Nephron progenitor cell (in vitro differentiated cells): ENCODE measurements around the gene ELF5.

Experiments used
- DNase-seq: peaks from one replicate; pipeline ENCODE4 v3.0.0; 2021
- H3K27ac Mint-ChIP-seq: 2 replicates; pipeline ENCODE4 v1.8.0; 2021; ENCODE audit warnings: mild to moderate bottlenecking, moderate library complexity, mixed read lengths
- H3K27me3 Mint-ChIP-seq: 2 replicates; pipeline ENCODE4 v1.8.0; 2021; ENCODE audit warnings: mild to moderate bottlenecking, low read depth, mixed read lengths; ENCODE audit not compliant: poor library complexity
- H3K36me3 Mint-ChIP-seq: 2 replicates; pipeline ENCODE4 v1.8.0; 2021; ENCODE audit warnings: low read depth, mixed read lengths
- H3K4me1 Mint-ChIP-seq: 2 replicates; pipeline ENCODE4 v1.8.0; 2021; ENCODE audit warnings: mixed read lengths
- H3K4me3 Mint-ChIP-seq: 2 replicates; pipeline ENCODE4 v1.8.0; 2021; ENCODE audit warnings: mild to moderate bottlenecking, moderate library complexity, mixed read lengths
- H3K9me3 Mint-ChIP-seq: 2 replicates; pipeline ENCODE4 v1.8.0; 2021; ENCODE audit warnings: mild to moderate bottlenecking, moderate library complexity, mixed read lengths
- TF ChIP-seq, protein P1 (sequence below): fragments of 200-600 bp; sonication (generic); IDR thresholded peaks from 2 replicates; pipeline ENCODE4 v1.5.0; 2021; ENCODE audit warnings: antibody characterized with exemption

The ELF5 gene

DNA sequence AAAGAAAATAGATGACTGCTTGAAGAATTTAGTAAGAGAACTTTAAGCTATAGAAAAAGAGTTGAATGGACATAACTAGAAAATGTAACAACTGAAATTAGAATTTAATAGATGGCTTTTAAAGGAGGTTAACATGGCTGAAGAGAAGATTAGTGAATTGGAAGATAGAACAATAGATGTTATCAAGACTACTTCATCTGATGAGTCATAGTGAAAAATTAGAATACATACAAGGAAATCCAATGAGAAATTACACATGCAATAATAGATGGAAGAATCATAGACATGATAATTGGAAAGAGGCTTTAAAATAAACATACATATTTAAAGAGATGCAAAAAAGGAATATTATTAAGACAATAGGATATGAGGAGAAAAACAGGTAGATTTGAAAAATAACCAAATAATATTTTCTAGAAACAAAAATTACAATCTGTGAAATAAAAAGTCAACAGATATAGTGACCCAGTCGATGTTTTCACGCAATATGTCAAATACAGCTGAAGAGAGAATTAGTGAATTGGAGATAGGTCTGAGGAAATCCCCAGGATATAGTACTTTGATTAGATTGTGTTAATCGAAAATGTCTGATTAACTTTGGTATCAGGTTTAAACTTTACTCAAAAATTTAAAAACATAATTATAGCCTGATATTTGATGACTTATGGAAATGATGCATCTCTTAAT is 46.6 kb downstream of the ELF5 start:
- Mint-ChIP-seq H3K9me3 (peaks cover 32% of the 10 kb centered on the region), H3K27ac (no peak overlapping the region), H3K4me1 (no peaks in the 10 kb centered on the region), H3K4me3 (no peak overlapping the region), H3K27me3 (no peaks in the 10 kb centered on the region), H3K36me3 (peaks cover 66% of the 10 kb centered on the region)
- DNase-seq: no peak
- TF ChIP-seq, protein P1, sequence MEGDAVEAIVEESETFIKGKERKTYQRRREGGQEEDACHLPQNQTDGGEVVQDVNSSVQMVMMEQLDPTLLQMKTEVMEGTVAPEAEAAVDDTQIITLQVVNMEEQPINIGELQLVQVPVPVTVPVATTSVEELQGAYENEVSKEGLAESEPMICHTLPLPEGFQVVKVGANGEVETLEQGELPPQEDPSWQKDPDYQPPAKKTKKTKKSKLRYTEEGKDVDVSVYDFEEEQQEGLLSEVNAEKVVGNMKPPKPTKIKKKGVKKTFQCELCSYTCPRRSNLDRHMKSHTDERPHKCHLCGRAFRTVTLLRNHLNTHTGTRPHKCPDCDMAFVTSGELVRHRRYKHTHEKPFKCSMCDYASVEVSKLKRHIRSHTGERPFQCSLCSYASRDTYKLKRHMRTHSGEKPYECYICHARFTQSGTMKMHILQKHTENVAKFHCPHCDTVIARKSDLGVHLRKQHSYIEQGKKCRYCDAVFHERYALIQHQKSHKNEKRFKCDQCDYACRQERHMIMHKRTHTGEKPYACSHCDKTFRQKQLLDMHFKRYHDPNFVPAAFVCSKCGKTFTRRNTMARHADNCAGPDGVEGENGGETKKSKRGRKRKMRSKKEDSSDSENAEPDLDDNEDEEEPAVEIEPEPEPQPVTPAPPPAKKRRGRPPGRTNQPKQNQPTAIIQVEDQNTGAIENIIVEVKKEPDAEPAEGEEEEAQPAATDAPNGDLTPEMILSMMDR: no peak

DNA sequence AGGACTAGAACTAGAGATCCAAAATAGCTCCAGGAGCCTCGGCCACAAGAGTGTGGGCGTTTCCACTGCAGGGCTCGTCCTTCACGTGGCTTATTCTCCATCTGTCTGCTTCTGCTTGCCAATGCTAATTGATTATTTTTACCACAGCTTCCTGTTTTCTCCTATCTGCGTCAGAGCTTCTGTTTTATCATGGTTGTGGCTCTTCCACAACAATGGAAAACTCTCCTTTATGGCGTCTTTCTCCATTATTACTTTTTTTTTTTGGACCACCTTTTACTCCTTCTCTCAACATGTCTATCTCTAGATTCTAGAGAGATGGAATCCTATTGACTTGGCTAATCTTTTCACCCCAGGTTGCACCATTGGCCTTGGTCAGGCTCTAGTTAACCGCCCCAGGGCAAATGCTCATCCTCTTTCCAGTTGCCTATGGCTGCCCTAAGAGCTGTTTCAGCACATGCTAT is 49.0 kb downstream of the ELF5 start:
- H3K4me3 Mint-ChIP-seq: no peak overlapping the region
- H3K9me3 Mint-ChIP-seq: peaks cover 32% of the 10 kb centered on the region
- peak overlapping the region; percentile 16 for H3K27ac Mint-ChIP-seq
- H3K36me3 Mint-ChIP-seq: peaks cover 71% of the 10 kb centered on the region
- TF ChIP-seq, protein P1: no peak
- no peaks in the 10 kb centered on the region for H3K4me1 Mint-ChIP-seq
- DNase-seq: no peak
- H3K27me3 Mint-ChIP-seq: no peaks in the 10 kb centered on the region

- TF ChIP-seq, protein P1: no peak
- DNase-seq: no peak
- Mint-ChIP-seq H3K27me3 (no peaks in the 10 kb centered on the region), H3K4me1 (no peaks in the 10 kb centered on the region), H3K4me3 (no peak overlapping the region), H3K27ac (no peak overlapping the region), H3K36me3 (peaks cover 39% of the 10 kb centered on the region), H3K9me3 (peaks cover 8% of the 10 kb centered on the region)
Observed at GRCh38 chr11:34461215-34461614, 52.4 kb downstream of the ELF5 start.

- Mint-ChIP-seq H3K27me3 (no peaks in the 10 kb centered on the region), H3K4me1 (no peaks in the 10 kb centered on the region), H3K9me3 (no peaks in the 10 kb centered on the region), H3K4me3 (no peak overlapping the region), H3K36me3 (peaks cover 30% of the 10 kb centered on the region), H3K27ac (no peak overlapping the region)
- TF ChIP-seq, protein P1: no peak
- no peak for DNase-seq
Observed at GRCh38 chr11:34460278-34460677, 53.3 kb downstream of the ELF5 start.

DNA sequence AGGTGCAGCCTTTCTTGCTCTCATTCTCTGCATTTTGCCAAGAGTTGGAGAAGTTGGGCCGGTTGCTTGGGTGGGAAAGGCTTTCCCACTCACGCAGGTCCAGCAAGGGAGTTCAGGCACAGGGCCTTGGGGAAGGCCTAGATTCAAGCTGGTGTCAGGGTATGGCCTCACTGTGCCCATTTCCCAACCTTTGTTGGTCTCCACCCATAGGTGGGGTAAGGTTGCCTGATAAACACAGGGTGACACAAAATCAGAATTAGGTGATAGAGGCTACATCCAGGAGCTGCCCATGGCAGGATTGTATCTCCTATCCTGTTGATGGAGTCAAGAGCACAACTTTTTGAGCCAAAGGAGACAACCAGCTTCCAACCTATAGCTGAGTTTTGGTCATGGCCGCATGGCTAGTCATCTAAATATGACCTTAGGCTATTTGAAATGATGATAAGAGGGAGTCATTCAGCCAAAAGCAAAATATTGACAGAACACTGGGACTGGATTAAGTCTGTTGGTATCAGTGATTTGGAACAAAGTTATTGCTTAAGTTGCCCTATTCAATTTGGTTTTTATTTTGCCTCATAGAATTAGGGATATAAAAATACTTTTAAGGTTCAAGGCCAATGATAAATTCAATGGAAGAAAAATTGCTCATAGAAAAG is 54.0 kb downstream of the ELF5 start:
- Mint-ChIP-seq H3K4me3 (no peak overlapping the region), H3K27me3 (no peaks in the 10 kb centered on the region), H3K27ac (no peak overlapping the region), H3K9me3 (no peaks in the 10 kb centered on the region), H3K36me3 (peaks cover 26% of the 10 kb centered on the region), H3K4me1 (no peaks in the 10 kb centered on the region)
- TF ChIP-seq, protein P1: no peak
- DNase-seq: no peak

GRCh38 chr11:34458525-34458924 is 55.1 kb downstream of the ELF5 start:
- TF ChIP-seq, protein P1: no peak
- Mint-ChIP-seq H3K27me3 (no peaks in the 10 kb centered on the region), H3K36me3 (peaks cover 16% of the 10 kb centered on the region), H3K4me1 (no peaks in the 10 kb centered on the region), H3K4me3 (no peak overlapping the region), H3K9me3 (no peaks in the 10 kb centered on the region), H3K27ac (no peak overlapping the region)
- no peak for DNase-seq
